DMS79 (cell line): ENCODE measurements around the gene KCTD19.

ENCODE experiments used
- DNase-seq: peaks from one replicate; lab custom pipeline; 2025; lab: John Stamatoyannopoulos, UW

KCTD19 gene

DNA sequence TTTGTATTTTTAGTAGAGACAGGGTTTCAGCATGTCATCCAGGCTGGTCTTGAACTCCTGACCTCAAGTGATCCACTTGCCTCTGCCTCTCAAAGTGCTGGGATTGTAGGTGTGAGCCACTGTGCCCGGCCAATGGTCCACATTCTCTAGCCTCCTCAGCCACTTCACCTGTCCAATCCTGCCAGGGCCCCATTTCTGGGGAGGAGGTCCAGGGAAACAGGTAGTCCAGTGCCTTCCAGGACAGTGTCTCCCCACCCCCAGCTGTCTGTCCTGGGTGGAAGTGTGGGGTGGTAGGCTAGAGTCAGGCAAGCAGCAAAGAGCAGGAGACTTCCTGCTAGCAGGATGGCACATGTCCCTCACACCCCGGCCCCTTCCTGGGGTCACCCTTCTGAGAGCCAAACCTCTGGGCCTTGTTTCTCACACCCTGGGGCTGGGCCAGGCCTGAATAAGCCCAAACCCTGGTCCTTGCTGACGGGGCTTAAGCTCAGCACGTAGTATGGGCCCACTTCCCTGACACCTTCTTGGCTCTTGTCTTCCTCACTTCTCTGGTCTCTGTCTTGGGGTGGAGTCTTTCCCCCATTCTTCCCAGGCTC, 84.3 kb downstream of the KCTD19 start:
- DNase-seq: no peak

DNA sequence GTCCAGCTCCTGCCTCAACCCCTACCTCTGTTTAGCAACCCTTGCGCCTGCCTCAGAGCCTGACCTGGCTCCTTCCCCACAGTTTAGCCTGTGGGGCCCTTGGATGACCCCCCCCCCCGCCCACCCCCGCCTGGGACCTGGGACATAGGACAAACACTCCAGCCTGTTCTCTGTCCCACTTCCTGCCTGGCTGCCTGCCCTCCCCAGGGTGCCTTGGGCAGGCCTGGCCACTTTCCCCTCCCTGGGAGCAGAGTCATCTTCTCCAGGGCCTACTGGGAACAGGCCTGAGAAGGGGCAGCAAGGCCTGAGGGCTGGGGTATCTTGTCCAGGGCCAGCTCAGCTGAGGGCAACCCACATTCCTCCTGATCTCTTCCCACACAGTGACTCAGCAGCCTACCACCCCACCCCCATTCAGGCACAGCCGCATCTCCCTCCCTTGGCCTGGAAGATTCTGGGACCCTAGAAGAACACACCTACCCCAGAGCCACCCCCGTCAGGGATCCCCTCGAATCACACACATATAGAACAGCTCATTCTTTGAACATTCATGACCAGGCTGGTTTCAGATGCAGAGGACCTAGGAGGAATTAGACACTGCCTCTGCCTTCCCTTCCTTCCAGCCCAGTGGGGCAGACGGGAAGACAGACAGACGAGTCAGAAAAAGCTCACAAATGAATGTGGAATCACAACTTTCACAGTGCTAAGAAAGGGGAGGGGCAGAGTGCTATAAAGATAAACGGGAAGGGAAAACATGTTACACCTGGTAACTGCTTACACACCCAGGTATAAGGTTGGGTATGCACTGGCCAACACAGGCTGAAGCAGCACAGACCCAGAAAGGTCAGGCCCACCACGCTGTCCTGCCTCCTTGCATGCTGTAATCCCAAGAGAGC, 85.3 kb downstream of the KCTD19 start:
- no peak for DNase-seq

DNA sequence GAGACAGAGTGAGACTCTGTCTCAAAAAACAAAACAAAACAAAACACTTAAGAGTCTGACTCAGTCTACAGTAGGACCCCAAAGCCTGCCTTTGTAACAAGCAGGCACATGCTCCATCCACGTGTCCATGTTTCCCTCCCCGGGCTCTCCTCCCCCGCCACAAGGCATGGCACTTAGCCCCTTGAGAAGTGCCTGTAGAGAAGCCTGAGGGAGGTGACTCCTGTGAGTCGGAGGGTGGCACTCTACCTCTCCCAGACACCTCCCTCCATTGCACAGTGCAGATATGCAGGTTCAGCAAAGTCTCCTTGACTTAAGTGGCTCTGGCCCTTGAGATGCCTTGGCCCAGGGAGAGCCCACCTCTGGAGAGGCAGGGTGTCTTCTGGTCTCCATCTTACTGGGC, 86.0 kb downstream of the KCTD19 start:
- DNase-seq: peak; percentile 58
